ENCODE measurements around the gene LRCH4.
"Not testable (repeated sequence)": the region's sequence is repeated elsewhere in the genome, so short reads cannot be mapped to it uniquely, and the experiment has no call there.

The LRCH4 gene

DNA sequence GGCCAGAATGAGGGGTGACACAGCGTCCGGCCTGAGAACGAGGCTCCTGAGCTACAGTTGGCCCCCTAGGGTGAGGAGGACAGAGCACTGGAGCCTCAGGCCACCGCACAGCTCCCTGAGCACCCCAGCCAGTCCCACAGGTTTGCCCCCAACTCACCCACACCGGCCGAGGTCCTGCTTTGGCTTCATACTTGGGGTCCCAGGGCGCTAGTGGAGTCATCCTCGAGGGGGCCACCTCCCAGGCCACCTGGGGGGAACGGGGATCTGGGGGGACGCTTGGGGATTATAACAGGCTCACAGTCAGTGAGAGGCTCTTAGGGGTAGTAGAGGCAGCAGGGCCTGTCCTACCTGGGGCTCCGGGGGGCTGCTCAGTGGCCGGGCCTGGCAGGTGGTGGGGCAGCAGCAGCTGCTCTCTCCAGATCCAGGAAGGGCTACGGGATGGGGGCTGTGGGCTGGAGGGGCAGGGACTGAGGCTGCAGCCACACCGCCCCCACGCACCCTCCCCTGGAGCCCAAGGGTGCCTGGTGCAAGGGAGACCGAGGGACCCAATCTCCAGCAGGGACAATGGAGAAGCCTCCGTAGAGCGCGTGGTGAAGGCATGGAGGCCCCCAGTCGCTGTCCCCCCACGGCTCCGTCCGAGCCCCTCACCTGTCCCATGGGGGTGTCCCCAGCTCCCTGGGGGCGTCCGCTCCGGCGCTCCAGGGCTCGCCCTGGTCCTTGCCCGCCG, 12.8 kb downstream of the LRCH4 start:
- no peak for DNase-seq
- in situ Hi-C loops (cut with HindIII; ENCODE audit: low pct_ligation_motif_present, low pct_unique_long_range_greater_than_20kb, low sequenced_read_pairs), result no loop called here

GRCh38 chr7:100572281-100572948, 13.5 kb downstream of the LRCH4 start:
- no peak for DNase-seq
- in situ Hi-C loops (cut with HindIII; ENCODE audit: low pct_ligation_motif_present, low pct_unique_long_range_greater_than_20kb, low sequenced_read_pairs), result no loop called here

DNA sequence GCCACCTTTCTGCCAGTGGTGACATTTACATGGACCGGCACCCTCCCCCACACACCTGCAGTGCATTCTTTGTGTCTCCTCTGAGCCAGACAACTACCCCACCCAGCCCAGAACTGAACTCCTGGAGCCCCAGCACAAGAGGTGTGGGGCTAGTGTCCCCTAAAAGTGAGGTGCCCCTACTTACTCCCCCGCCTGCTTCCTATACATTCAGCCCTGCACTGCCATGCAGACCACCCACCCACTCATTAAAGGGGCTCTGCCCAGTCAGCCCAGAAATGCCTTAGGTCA, 14.2 kb downstream of the LRCH4 start:
- DNase-seq, result no peak
- in situ Hi-C loops (cut with HindIII; ENCODE audit: low pct_ligation_motif_present, low pct_unique_long_range_greater_than_20kb, low sequenced_read_pairs), result no loop called here

DNA sequence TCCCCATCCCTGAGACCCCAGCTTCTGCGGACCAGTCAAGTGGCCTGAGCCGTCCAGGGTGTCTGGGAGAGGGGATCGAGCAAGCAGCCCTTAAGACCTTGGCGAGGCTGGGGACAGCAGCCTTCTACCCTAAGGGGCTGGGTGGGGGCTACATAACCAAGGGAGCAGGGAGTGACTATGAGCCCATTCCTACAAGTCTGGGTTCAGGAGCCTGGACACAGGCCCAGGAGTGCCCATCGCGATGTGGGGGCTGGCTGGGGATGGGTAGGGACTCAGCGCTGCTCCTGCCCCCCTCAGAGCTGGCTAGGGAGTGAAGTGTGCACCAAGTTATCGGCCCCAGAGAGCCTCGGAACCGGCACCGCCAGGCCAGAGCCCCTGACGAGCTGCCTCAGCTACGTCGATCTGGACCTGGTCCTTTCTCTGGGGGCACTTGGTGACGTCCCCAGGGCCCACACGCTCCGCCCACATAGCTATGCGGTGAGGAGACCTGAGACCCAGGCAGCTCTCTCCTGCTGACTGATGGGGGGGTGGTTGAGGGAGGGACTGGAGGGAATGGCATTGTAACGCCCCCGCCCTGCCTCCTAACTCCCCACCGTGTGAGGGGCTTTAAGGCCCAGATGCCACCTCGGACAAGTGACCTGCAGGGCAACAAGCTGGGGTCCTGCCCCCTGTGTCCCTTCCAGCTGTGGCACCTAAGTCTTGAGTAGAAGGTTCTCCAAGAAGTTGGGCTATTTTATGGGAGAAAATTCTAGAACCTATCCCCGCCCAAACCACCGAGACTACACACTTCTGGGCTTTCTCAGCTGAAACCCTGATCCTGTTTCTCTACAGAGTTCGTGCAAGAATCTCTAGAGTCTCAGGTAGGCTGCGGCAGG, 14.7 kb downstream of the LRCH4 start:
- in situ Hi-C loops (cut with HindIII; ENCODE audit: low pct_ligation_motif_present, low pct_unique_long_range_greater_than_20kb, low sequenced_read_pairs), result no loop called here

DNA sequence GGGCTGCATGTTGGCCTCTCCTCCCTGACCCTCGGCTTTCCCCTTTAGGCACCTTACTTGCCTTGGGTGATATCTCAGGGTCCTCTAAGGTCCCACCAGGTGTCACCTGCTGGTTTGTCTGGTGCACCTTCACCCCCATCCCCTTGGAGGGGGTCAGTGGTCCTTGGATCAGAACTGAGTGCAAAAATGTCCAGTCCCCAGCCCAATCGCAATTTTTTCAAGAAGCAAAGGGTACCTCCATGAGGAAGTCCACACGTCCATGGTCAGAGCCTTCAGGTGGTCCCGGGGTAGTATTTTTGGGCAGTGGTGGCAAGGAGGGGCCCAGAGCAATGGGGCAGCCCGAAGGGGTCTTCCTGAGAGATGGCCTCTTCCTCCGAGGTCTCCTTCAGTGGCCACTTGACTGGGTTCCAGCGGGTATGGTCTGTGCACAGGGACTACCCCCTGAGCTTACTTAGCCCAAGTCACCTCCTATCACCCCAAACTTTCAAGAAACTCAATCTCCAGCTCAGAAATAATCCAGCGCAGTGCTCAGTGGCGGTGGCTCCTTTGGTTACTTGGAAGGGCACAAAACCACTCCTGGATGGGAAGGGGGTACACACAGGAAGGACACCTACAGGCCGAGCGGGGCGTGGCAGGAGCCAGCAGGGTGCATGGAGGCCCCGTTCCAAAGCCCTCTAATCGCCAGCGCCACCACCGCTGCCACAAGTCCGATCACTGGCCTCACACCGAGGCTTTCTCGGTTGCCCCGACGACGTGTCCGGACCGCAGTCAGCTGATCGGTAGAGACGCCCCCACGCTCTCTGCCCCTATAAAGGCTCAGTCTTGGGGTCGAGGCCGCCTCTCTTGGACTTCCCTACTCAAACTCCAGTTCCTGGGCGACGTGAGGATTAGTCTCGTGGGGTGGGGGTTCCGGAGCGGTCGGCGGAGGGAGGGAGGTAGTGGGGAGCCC, 16.8 kb downstream of the LRCH4 start:
- in situ Hi-C loops (cut with HindIII; ENCODE audit: low pct_ligation_motif_present, low pct_unique_long_range_greater_than_20kb, low sequenced_read_pairs), result no loop called here
- no peak for DNase-seq

More for the DNA sequence above, 14.7 kb downstream of the LRCH4 start:
- no peak for DNase-seq

DNA sequence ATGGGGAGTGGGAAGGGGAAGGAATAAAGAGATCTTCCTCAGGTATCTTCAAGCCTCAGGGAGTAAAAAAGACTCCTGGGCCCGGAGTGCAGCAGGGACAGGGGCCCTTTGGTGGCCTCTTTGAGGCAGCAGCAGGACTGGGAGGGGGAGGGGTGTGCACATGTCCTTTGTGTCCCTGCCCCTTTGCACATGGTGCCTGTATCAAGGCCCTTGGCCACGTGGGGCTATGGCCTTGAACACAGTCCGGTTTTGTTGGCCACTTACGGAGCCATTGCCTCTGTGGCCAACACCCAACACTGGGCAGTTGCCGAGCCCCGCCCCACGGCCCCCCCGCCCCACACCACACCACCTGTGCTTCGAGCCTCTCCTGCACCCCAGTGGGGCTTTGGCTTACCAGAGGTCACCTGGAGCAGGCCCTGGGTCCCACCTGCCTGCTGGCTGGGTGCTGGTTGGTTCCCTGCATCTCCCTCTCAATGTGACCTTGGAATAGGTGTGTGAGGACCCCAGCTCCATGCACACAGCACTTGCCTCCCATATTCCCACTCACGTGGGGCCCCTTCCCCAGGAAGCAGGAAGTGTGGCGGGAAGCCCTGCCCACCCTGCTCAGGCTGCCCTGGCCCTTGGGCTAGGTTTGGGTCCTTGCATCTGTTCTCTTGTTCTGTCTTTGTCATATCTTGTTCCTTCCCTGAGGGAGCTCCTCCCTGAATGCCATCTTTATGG, 17.6 kb downstream of the LRCH4 start:
- no peak for DNase-seq
- in situ Hi-C loops (cut with HindIII; ENCODE audit: low pct_ligation_motif_present, low pct_unique_long_range_greater_than_20kb, low sequenced_read_pairs), result no loop called here

DNA sequence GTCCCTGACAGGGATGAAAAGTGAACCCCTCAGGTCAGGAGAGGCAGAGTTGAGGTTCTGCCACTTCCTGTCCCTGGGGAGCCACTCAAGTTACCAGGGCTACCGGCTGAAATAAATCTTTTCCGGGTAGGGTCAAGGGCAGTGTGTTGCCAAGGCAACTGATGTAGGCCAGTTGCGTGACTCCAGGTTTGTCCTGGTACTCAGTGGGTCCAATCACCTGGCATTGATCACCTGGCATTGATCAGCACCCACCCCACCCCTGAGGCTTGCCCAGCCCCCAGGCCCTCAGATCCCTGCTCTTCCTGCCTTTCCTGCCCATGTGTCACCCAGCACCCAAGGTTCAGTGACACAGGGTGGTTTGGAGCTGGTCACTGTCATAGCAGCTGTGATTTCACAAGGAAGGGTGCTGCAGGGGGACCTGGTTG, 18.2 kb downstream of the LRCH4 start:
- in situ Hi-C loops (cut with HindIII; ENCODE audit: low pct_ligation_motif_present, low pct_unique_long_range_greater_than_20kb, low sequenced_read_pairs), result no loop called here
- DNase-seq, result no peak

DNA sequence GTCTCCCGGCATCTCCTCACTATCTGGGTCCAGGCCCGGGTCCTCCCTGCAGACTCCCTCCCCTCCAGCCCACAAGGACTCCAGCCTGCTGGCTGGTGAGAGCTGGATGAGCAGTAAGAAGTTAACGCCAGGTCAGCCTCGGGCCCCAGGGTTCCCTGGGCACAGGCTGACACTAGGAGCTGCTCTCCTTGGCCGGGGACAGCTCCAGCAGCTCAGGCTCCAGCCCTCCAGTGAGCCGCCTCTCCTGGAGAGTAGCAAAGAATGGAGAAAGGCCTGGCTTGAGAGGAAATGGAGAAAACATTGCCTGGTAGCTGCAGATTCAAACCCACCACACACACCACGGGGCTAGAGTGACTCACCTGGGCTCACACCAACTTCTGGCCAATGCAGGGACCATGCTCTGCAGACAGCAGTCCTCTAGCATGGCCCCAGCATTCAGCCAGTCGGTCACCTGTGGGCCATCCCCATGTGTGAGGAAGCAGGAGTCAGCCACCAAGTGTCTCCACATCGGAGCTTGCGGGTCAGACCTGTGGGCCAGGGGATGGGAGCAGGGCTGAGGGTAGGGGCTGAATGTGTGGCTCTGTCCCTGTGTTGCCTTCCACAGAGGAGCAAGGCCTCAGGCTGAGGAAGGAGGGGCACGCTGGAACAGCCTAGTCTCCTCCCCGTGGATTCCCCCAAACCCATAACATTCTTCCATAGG, 18.7 kb downstream of the LRCH4 start:
- in situ Hi-C loops (cut with HindIII; ENCODE audit: low pct_ligation_motif_present, low pct_unique_long_range_greater_than_20kb, low sequenced_read_pairs), result no loop called here
- no peak for DNase-seq

GRCh38 chr7:100566018-100566531, 19.9 kb downstream of the LRCH4 start:
- no peak for DNase-seq
- in situ Hi-C loops (cut with HindIII; ENCODE audit: low pct_ligation_motif_present, low pct_unique_long_range_greater_than_20kb, low sequenced_read_pairs), result no loop called here

GRCh38 chr7:100565133-100565571, 20.8 kb downstream of the LRCH4 start:
- in situ Hi-C loops (cut with HindIII; ENCODE audit: low pct_ligation_motif_present, low pct_unique_long_range_greater_than_20kb, low sequenced_read_pairs), result no loop called here
- no peak for DNase-seq

DNA sequence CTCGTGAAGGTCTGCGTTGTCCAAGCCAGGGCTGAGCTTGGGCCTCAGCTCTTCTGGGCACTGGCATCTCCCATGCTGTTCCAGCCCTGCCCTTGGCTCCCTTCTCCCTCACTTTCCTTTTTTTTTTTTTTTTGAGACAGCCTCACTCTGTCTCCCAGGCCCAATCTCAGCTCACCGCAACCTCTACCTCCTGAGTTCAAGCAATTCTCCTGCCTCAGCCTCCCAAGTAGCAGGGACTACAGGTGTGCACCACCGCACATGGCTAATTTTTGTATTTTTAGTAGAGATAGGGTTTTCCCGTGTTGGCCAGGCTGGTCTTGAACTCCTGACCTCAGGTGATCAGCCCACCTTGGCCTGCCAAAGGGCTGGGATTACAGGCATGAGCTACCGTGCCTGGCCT, 21.5 kb downstream of the LRCH4 start:
- in situ Hi-C loops (cut with HindIII; ENCODE audit: low pct_ligation_motif_present, low pct_unique_long_range_greater_than_20kb, low sequenced_read_pairs), result not testable (repeated sequence)

GRCh38 chr7:100563809-100564400, 22.0 kb downstream of the LRCH4 start:
- DNase-seq, result peak; percentile 77
- in situ Hi-C loops (cut with HindIII; ENCODE audit: low pct_ligation_motif_present, low pct_unique_long_range_greater_than_20kb, low sequenced_read_pairs), result no loop called here

More for the DNA sequence above, 21.5 kb downstream of the LRCH4 start:
- DNase-seq, result not testable (repeated sequence)

DNA sequence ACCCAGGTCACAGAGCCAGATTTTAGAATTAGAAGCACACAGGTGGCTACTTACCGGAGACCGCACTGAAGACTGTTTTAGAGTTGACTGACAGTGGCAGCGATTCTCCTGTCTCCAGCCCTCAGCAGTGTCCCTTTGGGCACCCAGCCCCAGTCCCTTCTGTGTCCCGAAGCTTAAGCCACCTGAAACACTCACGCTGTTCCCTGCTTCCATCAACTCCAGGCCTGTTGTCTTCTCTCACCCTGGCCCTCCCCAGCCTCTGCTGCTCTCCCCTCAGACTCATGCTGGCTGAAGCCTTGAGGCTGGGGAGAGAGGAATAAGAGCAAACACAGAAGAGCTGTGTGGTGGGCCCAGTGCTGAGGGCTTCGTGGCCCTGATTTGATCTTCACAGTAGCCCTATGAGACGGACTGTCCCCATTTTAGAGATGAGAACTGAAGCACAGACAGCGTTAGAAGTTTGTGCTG, 22.8 kb downstream of the LRCH4 start:
- in situ Hi-C loops (cut with HindIII; ENCODE audit: low pct_ligation_motif_present, low pct_unique_long_range_greater_than_20kb, low sequenced_read_pairs), result no loop called here
- no peak for DNase-seq

GRCh38 chr7:100562195-100563099, 23.5 kb downstream of the LRCH4 start:
- in situ Hi-C loops (cut with HindIII; ENCODE audit: low pct_ligation_motif_present, low pct_unique_long_range_greater_than_20kb, low sequenced_read_pairs), result no loop called here
- no peak for DNase-seq

GRCh38 chr7:100561491-100562194, 24.3 kb downstream of the LRCH4 start:
- in situ Hi-C loops (cut with HindIII; ENCODE audit: low pct_ligation_motif_present, low pct_unique_long_range_greater_than_20kb, low sequenced_read_pairs), result no loop called here
- DNase-seq, result no peak
